ENCODE measurements around the gene GIT2. TPM values are rescaled to one million over a fixed set of nuclear protein-coding genes. Genes with fewer than 3 reads are reported as not detected.

The GIT2 gene
- total and polyA plus RNA-seq, 2 donors (not counting 1 experiment from before 2014, with no cell fraction given) = 75.2 to 163 TPM

GRCh38 chr12:110042264-110042663 lies 46.1 kb upstream of the GIT2 start:
- Mint-ChIP-seq H3K27ac (peak overlapping the region; percentile 32), H3K4me3 (no peak overlapping the region), H3K9me3 (ENCODE audit: insufficient read depth) (no peaks in the 10 kb centered on the region), H3K27me3 (no peaks in the 10 kb centered on the region), H3K4me1 (peaks cover 38% of the 10 kb centered on the region)
- POLR2A ChIA-PET = no interaction called here
- Histone ChIP-seq H3K79me2 (ENCODE audit: control insufficient read depth, insufficient read depth, low read length) (peaks cover 49% of the 10 kb centered on the region), H3K4me1 (ENCODE audit: control insufficient read depth in 2 of 2, insufficient read depth in 2 of 2, low read length in 2 of 2) (peaks cover 7 to 15% of the 10 kb centered on the region in 2 donors), H2AFZ (ENCODE audit: insufficient read depth, low read depth, low read length, poor library complexity, severe bottlenecking) (no peak overlapping the region), H3K4me2 (replicated peaks; ENCODE audit: low read depth, low read length, poor library complexity, severe bottlenecking) (no peak overlapping the region), H3K4me3 (ENCODE audit: control extremely low read depth in 1 of 5, extremely low read depth in 1 of 5, insufficient read depth in 1 of 5, low read depth in 2 of 5, low read length in 4 of 5) (no peak overlapping the region), H3K36me3 (replicated peaks in 1 of 2; ENCODE audit: control extremely low read depth in 1 of 2, control insufficient read depth in 1 of 2, extremely low read depth in 1 of 2, insufficient read depth in 2 of 2, low read length in 1 of 2) (peaks cover 6 to 49% of the 10 kb centered on the region in 2 experiments), H4K20me1 (ENCODE audit: control insufficient read depth, insufficient read depth, low read length, poor library complexity, severe bottlenecking) (no peaks in the 10 kb centered on the region), H3K9me3 (ENCODE audit: control extremely low read depth in 1 of 3, control insufficient read depth in 2 of 3, insufficient read depth in 1 of 3, low read length in 2 of 3) (no peaks in the 10 kb centered on the region), H3K9ac (ENCODE audit: low read length) (no peak overlapping the region), H3K27me3 (replicated peaks in 1 of 4; ENCODE audit: control extremely low read depth in 1 of 4, control insufficient read depth in 3 of 4, insufficient read depth in 4 of 4, low read length in 3 of 4) (no peaks in the 10 kb centered on the region), H3K27ac (ENCODE audit: low read length in 2 of 2) (peak overlapping the region in 1 of 2 donors; percentile 11)
- TF ChIP-seq, protein P1, sequence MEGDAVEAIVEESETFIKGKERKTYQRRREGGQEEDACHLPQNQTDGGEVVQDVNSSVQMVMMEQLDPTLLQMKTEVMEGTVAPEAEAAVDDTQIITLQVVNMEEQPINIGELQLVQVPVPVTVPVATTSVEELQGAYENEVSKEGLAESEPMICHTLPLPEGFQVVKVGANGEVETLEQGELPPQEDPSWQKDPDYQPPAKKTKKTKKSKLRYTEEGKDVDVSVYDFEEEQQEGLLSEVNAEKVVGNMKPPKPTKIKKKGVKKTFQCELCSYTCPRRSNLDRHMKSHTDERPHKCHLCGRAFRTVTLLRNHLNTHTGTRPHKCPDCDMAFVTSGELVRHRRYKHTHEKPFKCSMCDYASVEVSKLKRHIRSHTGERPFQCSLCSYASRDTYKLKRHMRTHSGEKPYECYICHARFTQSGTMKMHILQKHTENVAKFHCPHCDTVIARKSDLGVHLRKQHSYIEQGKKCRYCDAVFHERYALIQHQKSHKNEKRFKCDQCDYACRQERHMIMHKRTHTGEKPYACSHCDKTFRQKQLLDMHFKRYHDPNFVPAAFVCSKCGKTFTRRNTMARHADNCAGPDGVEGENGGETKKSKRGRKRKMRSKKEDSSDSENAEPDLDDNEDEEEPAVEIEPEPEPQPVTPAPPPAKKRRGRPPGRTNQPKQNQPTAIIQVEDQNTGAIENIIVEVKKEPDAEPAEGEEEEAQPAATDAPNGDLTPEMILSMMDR (IDR thresholded peaks at IDR 0.05) = no peak
- TF ChIP-seq EZH2 (IDR thresholded peaks at IDR 0.05; ENCODE audit: borderline replicate concordance, insufficient read depth, low read depth, low read length, poor library complexity, severe bottlenecking) = no peak
- 100% methylated on average over 3 of the region's 3 CpGs for WGBS (ENCODE audit: insufficient coverage)
- DNase-seq (no peak), ATAC-seq (ENCODE audit: low read depth) (no peak)
- intact Hi-C loops (cut with micrococcal nuclease) = loop anchor here (10.0 kb wide), 1 partner anchor 157 kb away; the partner anchor contains the start of gene GLTP
- CTCF ChIA-PET = interaction anchor here (0.7 to 1.6 kb wide), 5 partner anchors 35 to 389 kb away, joined by 3 to 7 read pairs (median 5); partner anchors contain the start of gene IFT81

DNA sequence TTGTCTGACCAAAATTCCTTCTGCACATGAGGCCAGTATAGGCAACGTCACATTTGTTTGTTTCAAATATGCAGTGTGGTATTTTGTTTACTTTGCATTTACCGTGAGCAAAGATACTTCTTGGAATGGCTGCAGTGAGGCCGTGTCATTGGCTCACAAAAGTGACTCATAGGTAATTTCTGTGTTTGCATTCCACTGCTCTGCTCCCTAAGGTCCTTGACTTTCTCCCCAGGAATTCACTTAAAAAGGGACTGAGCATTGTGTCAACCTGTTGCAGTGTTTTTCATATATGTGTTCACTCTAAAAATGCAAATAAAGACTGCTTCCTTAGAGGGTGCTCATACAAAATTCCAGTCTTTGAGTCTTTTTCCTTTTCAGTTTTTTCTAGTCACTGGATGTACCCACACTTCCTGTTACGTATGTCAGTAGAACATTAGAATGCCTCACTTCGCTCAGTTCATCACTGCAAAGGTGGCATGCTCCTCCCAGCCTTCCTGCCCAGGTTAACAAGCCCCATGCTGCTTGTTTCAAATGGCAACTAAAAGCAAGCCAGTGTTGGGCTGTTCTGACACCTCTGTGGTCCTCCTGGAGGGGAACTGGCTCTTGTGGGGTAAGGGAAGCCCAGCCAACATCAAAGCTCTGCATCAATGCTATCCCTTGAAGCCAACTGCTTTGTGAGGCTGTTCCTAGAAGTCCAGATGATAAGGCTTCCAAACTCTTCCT lies 43.1 kb upstream of the GIT2 start:
- H4K20me1 ChIP-seq (ENCODE audit: control insufficient read depth, insufficient read depth, low read length, poor library complexity, severe bottlenecking) = no peaks in the 10 kb centered on the region
- H3K9ac ChIP-seq (ENCODE audit: low read length) = no peak overlapping the region
- ChIA-PET POLR2A (interaction anchor here (0.7 kb wide), 1 partner anchor 23 kb away, joined by 3 read pairs; no protein-coding TSS in a partner anchor), CTCF (interaction anchor here (0.6 kb wide), 1 partner anchor 9 kb away, joined by 3 read pairs; no protein-coding TSS in a partner anchor)
- ATAC-seq (ENCODE audit: low read depth) (no peak), DNase-seq (no peak)
- Mint-ChIP-seq H3K9me3 (ENCODE audit: insufficient read depth) (no peaks in the 10 kb centered on the region), H3K4me3 (no peak overlapping the region), H3K27ac (peak overlapping the region; percentile 59), H3K4me1 (peaks cover 29% of the 10 kb centered on the region), H3K27me3 (no peaks in the 10 kb centered on the region)
- intact Hi-C loops (cut with micrococcal nuclease) = no loop called here
- H2AFZ ChIP-seq (ENCODE audit: insufficient read depth, low read depth, low read length, poor library complexity, severe bottlenecking) = no peak overlapping the region
- no peak overlapping the region for H3K4me3 ChIP-seq (ENCODE audit: control extremely low read depth in 1 of 5, extremely low read depth in 1 of 5, insufficient read depth in 1 of 5, low read depth in 2 of 5, low read length in 4 of 5)
- peaks cover 0 to 7% of the 10 kb centered on the region in 2 donors for H3K4me1 ChIP-seq (ENCODE audit: control insufficient read depth in 2 of 2, insufficient read depth in 2 of 2, low read length in 2 of 2)
- TF ChIP-seq EZH2 (IDR thresholded peaks at IDR 0.05; ENCODE audit: borderline replicate concordance, insufficient read depth, low read depth, low read length, poor library complexity, severe bottlenecking) = no peak
- TF ChIP-seq, protein P1 (IDR thresholded peaks at IDR 0.05) = no peak
- H3K27ac ChIP-seq (ENCODE audit: low read length in 2 of 2) = peak overlapping the region in 1 of 2 donors; percentile 55
- H3K27me3 ChIP-seq (replicated peaks in 1 of 4; ENCODE audit: control extremely low read depth in 1 of 4, control insufficient read depth in 3 of 4, insufficient read depth in 4 of 4, low read length in 3 of 4) = no peaks in the 10 kb centered on the region
- H3K79me2 ChIP-seq (ENCODE audit: control insufficient read depth, insufficient read depth, low read length) = peaks cover 27% of the 10 kb centered on the region
- WGBS (ENCODE audit: insufficient coverage) = 90% methylated on average over 5 of the region's 5 CpGs
- no peaks in the 10 kb centered on the region for H3K9me3 ChIP-seq (ENCODE audit: control extremely low read depth in 1 of 3, control insufficient read depth in 2 of 3, insufficient read depth in 1 of 3, low read length in 2 of 3)
- H3K4me2 ChIP-seq (replicated peaks; ENCODE audit: low read depth, low read length, poor library complexity, severe bottlenecking) = no peak overlapping the region
- peaks cover 9 to 73% of the 10 kb centered on the region in 2 experiments for H3K36me3 ChIP-seq (replicated peaks in 1 of 2; ENCODE audit: control extremely low read depth in 1 of 2, control insufficient read depth in 1 of 2, extremely low read depth in 1 of 2, insufficient read depth in 2 of 2, low read length in 1 of 2)

Measured in B cell (primary cell).